Liver (tissue), 3 donors: ENCODE data around the gene SHLD1.

Experiments used
- CTCF ChIP-seq: fragments of 150-350 bp; IDR thresholded peaks from 2 replicates; pipeline ENCODE4 v1.5.1; 2017; ENCODE audit warnings: improper control_type of control experiment, low read depth, low read length; ENCODE audit not compliant: missing input control
- EGR1 ChIP-seq, 2 donors: IDR thresholded peaks; 2 replicates each; pipeline ENCODE4 v1.6.1; 2016 to 2018; ENCODE audit warnings: antibody characterized with exemption in 2 of 2, low read depth in 2 of 2
- FOXA1 ChIP-seq: IDR thresholded peaks from 2 replicates; pipeline ENCODE4 v1.6.1; 2016; ENCODE audit warnings: antibody characterized with exemption
- GABPA ChIP-seq, 2 donors: IDR thresholded peaks in 1 of 2; conservative IDR thresholded peaks in 1 of 2; 2 replicates each; pipeline ENCODE4 v1.6.1; 2016; ENCODE audit warnings: antibody characterized with exemption in 2 of 2, mild to moderate bottlenecking in 1 of 2, moderate library complexity in 1 of 2
- JUND ChIP-seq, 2 donors: IDR thresholded peaks; 2 replicates each; pipeline ENCODE4 v1.6.1; 2016; ENCODE audit warnings: antibody characterized with exemption in 2 of 2
- MAX ChIP-seq: IDR thresholded peaks from 2 replicates; pipeline ENCODE4 v1.6.1; 2016; ENCODE audit warnings: antibody characterized with exemption
- REST ChIP-seq: IDR thresholded peaks from 2 replicates; pipeline ENCODE4 v1.6.1; 2016; ENCODE audit warnings: antibody characterized with exemption, mild to moderate bottlenecking
- RXRA ChIP-seq, 2 donors: IDR thresholded peaks; 2 replicates each; pipeline ENCODE4 v1.6.1; 2017 to 2018; ENCODE audit warnings: antibody characterized with exemption in 2 of 2, mild to moderate bottlenecking in 1 of 2
- YY1 ChIP-seq: IDR thresholded peaks from 2 replicates; pipeline ENCODE4 v1.6.1; 2016; ENCODE audit warnings: antibody characterized with exemption, mild to moderate bottlenecking
- donor health status: healthy.
- donor health status: healthy.

- TF ChIP-seq CTCF (no peak), MAX (no peak), FOXA1 (no peak), EGR1 (IDR thresholded peaks at IDR 0.05; ENCODE audit: low read depth in 2 of 2) (no peak), GABPA (IDR thresholded peaks at IDR 0.05 in 1 of 2, conservative IDR thresholded peaks at IDR 0.05 in 1 of 2) (no peak), RXRA (IDR thresholded peaks at IDR 0.05) (no peak), JUND (IDR thresholded peaks at IDR 0.05) (no peak), YY1 (no peak), REST (no peak)
Measured at GRCh38 chr20:5719861-5720403, 30.3 kb upstream of the SHLD1 start.
